ENCODE results near the gene ARMC5.
A peak's percentile ranks its signal among the peaks of the same experiment; 100 is the strongest.

The ARMC5 gene

GRCh38 chr16:31477220-31478216 is 18.2 kb downstream of the ARMC5 start:
- peak; percentile 17 for DNase-seq
- H3K9ac ChIP-seq (ENCODE audit: low read length) = no peak overlapping the region
- H3K4me1 ChIP-seq (ENCODE audit: low read length) = no peaks in the 10 kb centered on the region
- TF ChIP-seq EZH2 (optimal IDR thresholded peaks at IDR 0.05; ENCODE audit: low read depth, low read length) (no peak), CTCF (IDR thresholded peaks at IDR 0.05; ENCODE audit: low read length) (no peak), EZH2phosphoT487 (IDR thresholded peaks at IDR 0.05; ENCODE audit: low read length) (no peak)
- peak overlapping the region; percentile 63 for H3K4me3 ChIP-seq (ENCODE audit: low read length)
- H3F3A ChIP-seq (ENCODE audit: insufficient read depth, low read length) = no peaks in the 10 kb centered on the region
- peaks cover 34% of the 10 kb centered on the region for H3K27me3 ChIP-seq (replicated peaks; ENCODE audit: insufficient read depth, low read length)
- H2AFZ ChIP-seq (ENCODE audit: low read length) = peak overlapping the region; percentile 81
- peak overlapping the region; percentile 91 for H3K4me2 ChIP-seq (ENCODE audit: low read depth, low read length)
- no peaks in the 10 kb centered on the region for H3K9me3 ChIP-seq (replicated peaks; ENCODE audit: insufficient read depth, low read length)
- no peaks in the 10 kb centered on the region for H3K36me3 ChIP-seq (replicated peaks; ENCODE audit: insufficient read depth, low read length)
- no peak overlapping the region for H3K27ac ChIP-seq (ENCODE audit: low read length)
- H4K20me1 ChIP-seq (ENCODE audit: insufficient read depth, low read length) = no peaks in the 10 kb centered on the region
- no peaks in the 10 kb centered on the region for H3K79me2 ChIP-seq (ENCODE audit: low read length)
- H3K9me2 ChIP-seq (replicated peaks; ENCODE audit: insufficient read depth, low read length) = no peaks in the 10 kb centered on the region

- Histone ChIP-seq H3K9me2 (replicated peaks; ENCODE audit: insufficient read depth, low read length) (no peaks in the 10 kb centered on the region), H3K4me1 (ENCODE audit: low read length) (no peaks in the 10 kb centered on the region)
Observed at GRCh38 chr16:31478956-31479355, 19.7 kb downstream of the ARMC5 start.

GRCh38 chr16:31479751-31480150 is 20.4 kb downstream of the ARMC5 start:
- Histone ChIP-seq H3K27me3 (replicated peaks; ENCODE audit: insufficient read depth, low read length) (peaks cover 23% of the 10 kb centered on the region; the same call in 1 of the 2 replicates), H3F3A (ENCODE audit: insufficient read depth, low read length) (no peaks in the 10 kb centered on the region), H3K4me3 (ENCODE audit: low read length) (no peak overlapping the region), H3K4me2 (ENCODE audit: low read depth, low read length) (no peak overlapping the region), H4K20me1 (ENCODE audit: insufficient read depth, low read length) (no peaks in the 10 kb centered on the region), H3K27ac (ENCODE audit: low read length) (no peak overlapping the region), H3K9ac (ENCODE audit: low read length) (no peak overlapping the region), H3K36me3 (replicated peaks; ENCODE audit: insufficient read depth, low read length) (no peaks in the 10 kb centered on the region), H3K79me2 (ENCODE audit: low read length) (no peaks in the 10 kb centered on the region), H3K4me1 (ENCODE audit: low read length) (no peaks in the 10 kb centered on the region), H2AFZ (ENCODE audit: low read length) (no peak overlapping the region), H3K9me3 (replicated peaks; ENCODE audit: insufficient read depth, low read length) (no peaks in the 10 kb centered on the region), H3K9me2 (replicated peaks; ENCODE audit: insufficient read depth, low read length) (no peaks in the 10 kb centered on the region)
- DNase-seq = no peak
- TF ChIP-seq CTCF (IDR thresholded peaks at IDR 0.05; ENCODE audit: low read length) (no peak), EZH2phosphoT487 (IDR thresholded peaks at IDR 0.05; ENCODE audit: low read length) (no peak), EZH2 (optimal IDR thresholded peaks at IDR 0.05; ENCODE audit: low read depth, low read length) (no peak)

More at GRCh38 chr16:31478956-31479355, 19.7 kb downstream of the ARMC5 start:
- Histone ChIP-seq H3K27ac (ENCODE audit: low read length) (no peak overlapping the region), H3F3A (ENCODE audit: insufficient read depth, low read length) (no peaks in the 10 kb centered on the region), H3K27me3 (replicated peaks; ENCODE audit: insufficient read depth, low read length) (peaks cover 26% of the 10 kb centered on the region; the same call in 1 of the 2 replicates), H3K9me3 (replicated peaks; ENCODE audit: insufficient read depth, low read length) (no peaks in the 10 kb centered on the region), H3K4me3 (ENCODE audit: low read length) (no peak overlapping the region), H2AFZ (ENCODE audit: low read length) (no peak overlapping the region), H3K79me2 (ENCODE audit: low read length) (no peaks in the 10 kb centered on the region), H3K4me2 (ENCODE audit: low read depth, low read length) (no peak overlapping the region), H3K9ac (ENCODE audit: low read length) (no peak overlapping the region), H4K20me1 (ENCODE audit: insufficient read depth, low read length) (no peaks in the 10 kb centered on the region), H3K36me3 (replicated peaks; ENCODE audit: insufficient read depth, low read length) (no peaks in the 10 kb centered on the region)
- no peak for TF ChIP-seq EZH2phosphoT487 (IDR thresholded peaks at IDR 0.05; ENCODE audit: low read length)
- no peak for TF ChIP-seq CTCF (IDR thresholded peaks at IDR 0.05; ENCODE audit: low read length)
- no peak for TF ChIP-seq EZH2 (optimal IDR thresholded peaks at IDR 0.05; ENCODE audit: low read depth, low read length)
- DNase-seq = no peak
